H1 (cell line): Measurements from ENCODE around the gene FAM237A. TPM values are rescaled to one million over a fixed set of nuclear protein-coding genes. Genes with fewer than 3 reads are reported as not detected.

ENCODE experiments used
- GTF2F1 ChIP-seq: IDR thresholded peaks from 2 replicates; pipeline ENCODE4 v1.6.1; 2012; ENCODE audit warnings: low read depth, low read length, improper control_type of control experiment, borderline replicate concordance
- HDAC2 ChIP-seq, 2 experiments: fragments of 300-600 bp in 1 of 2; sonication (generic) in 1 of 2; IDR thresholded peaks; 2 replicates each; pipeline ENCODE4 v1.6.1; 2011 to 2012; ENCODE audit warnings: low read depth in 2 of 2, low read length in 2 of 2, mild to moderate bottlenecking in 2 of 2, moderate library complexity in 2 of 2, borderline replicate concordance in 1 of 2, inconsistent platforms in 1 of 2
- JUND ChIP-seq: IDR thresholded peaks from 2 replicates; pipeline ENCODE4 v1.6.1; 2011; ENCODE audit warnings: mild to moderate bottlenecking, improper control_type of control experiment, low read length
- MAFK ChIP-seq: IDR thresholded peaks from 2 replicates; pipeline ENCODE4 v1.6.1; 2012; ENCODE audit warnings: low read depth, mild to moderate bottlenecking, improper control_type of control experiment, low read length
- SAP30 ChIP-seq: fragments of 300-600 bp; sonication (generic); IDR thresholded peaks from 2 replicates; pipeline ENCODE4 v1.7.1; 2012; ENCODE audit warnings: low read length, moderate library complexity, mild to moderate bottlenecking, inconsistent platforms; ENCODE audit not compliant: insufficient read depth, insufficient replicate concordance
- polyA plus RNA-seq, 7 experiments: library from polyadenylated mRNA; depleted of rRNA in 3 of 7; stranded (reverse) in 5 of 7; unstranded in 2 of 7; fragments of >200 nt in 5 of 7; fragments of 200-250 nt in 2 of 7; gene quantifications; 1 replicate in 5 of 7; 2 replicates in 1 of 7; 4 replicates in 1 of 7; pipeline versions ENCODE4 v1.2.1 to v1.2.3, GENCODE V29; 2011 to 2013; ENCODE audit warnings: missing spikeins in 2 of 7, mixed read lengths in 2 of 7
- total RNA-seq: library from RNA; stranded (reverse); fragmentation: NEBNext Ultra II Directional; extraction: Animal tissue kit (Norgen Biotek cat#: 25700); gene quantifications from 2 replicates; pipeline ENCODE4 v1.2.1, GENCODE V29; 2021

Gene FAM237A
- total and polyA plus RNA-seq, 2 of the 8 experiments (the other 6 are each of a cell fraction or from before 2014, with no cell fraction given): not detected

- no peak for TF ChIP-seq JUND
- TF ChIP-seq GTF2F1: no peak
- TF ChIP-seq MAFK: no peak
- no peak for TF ChIP-seq HDAC2 (IDR thresholded peaks at IDR 0.05; ENCODE audit: borderline replicate concordance in 1 of 2, low read depth in 2 of 2, low read length in 2 of 2)
- no peak for TF ChIP-seq SAP30
Observed at GRCh38 chr2:206696910-206697309, 54.6 kb downstream of the FAM237A start (continued).
